GM12878 (cell line): ENCODE data around the gene ARL16.

Experiments
- BHLHE40 ChIP-seq, 2 experiments: fragments of 450-650 bp in 1 of 2; IDR thresholded peaks; 2 replicates each; pipeline ENCODE4 v1.6.1; 2011 to 2017; ENCODE audit warnings: low read depth in 2 of 2, borderline replicate concordance in 1 of 2, improper control_type of control experiment in 1 of 2, low read length in 1 of 2, mild to moderate bottlenecking in 1 of 2
- GATAD2B ChIP-seq: fragments of 450-650 bp; conservative IDR thresholded peaks from 2 replicates; pipeline ENCODE4 v1.6.1; 2017; ENCODE audit warnings: low read depth, mild to moderate bottlenecking, moderate library complexity
- KAT2A ChIP-seq: conservative IDR thresholded peaks from 2 replicates; pipeline ENCODE4 v1.6.1; 2011; ENCODE audit warnings: low read depth, low read length; ENCODE audit not compliant: control insufficient read depth
- TF ChIP-seq, protein P1 (sequence below): IDR thresholded peaks from 2 replicates; pipeline ENCODE4 v1.6.1; 2012; ENCODE audit warnings: mild to moderate bottlenecking, low read depth, low read length

DNA sequence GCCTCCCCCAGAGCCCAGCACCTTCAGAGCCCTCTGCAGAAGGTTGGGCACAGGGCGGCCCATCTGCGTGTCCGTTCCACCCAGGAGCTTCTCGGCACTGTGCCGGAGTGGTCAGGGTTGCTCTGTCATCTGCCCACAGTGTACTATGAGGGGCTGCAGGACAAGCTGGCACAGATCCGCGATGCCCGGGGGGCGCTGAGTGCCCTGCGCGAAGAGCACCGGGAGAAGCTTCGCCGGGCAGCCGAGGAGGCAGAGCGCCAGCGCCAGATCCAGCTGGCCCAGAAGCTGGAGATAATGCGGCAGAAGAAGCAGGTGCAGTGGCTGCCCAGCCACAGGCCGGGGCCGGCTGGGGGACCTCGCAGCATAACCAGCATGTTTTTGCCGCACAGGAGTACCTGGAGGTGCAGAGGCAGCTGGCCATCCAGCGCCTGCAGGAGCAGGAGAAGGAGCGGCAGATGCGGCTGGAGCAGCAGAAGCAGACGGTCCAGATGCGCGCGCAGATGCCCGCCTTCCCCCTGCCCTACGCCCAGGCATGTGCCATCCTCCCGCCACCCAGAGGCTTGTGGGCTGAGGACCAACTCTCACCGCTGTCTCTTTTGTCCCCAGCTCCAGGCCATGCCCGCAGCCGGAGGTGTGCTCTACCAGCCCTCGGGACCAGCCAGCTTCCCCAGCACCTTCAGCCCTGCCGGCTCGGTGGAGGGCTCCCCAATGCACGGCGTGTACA is 12.8 kb upstream of the ARL16 start:
- TF ChIP-seq KAT2A (no peak), BHLHE40 (IDR thresholded peaks at IDR 0.05; ENCODE audit: borderline replicate concordance in 1 of 2, low read depth in 2 of 2, low read length in 1 of 2) (no peak), GATAD2B (no peak)
- TF ChIP-seq, protein P1, sequence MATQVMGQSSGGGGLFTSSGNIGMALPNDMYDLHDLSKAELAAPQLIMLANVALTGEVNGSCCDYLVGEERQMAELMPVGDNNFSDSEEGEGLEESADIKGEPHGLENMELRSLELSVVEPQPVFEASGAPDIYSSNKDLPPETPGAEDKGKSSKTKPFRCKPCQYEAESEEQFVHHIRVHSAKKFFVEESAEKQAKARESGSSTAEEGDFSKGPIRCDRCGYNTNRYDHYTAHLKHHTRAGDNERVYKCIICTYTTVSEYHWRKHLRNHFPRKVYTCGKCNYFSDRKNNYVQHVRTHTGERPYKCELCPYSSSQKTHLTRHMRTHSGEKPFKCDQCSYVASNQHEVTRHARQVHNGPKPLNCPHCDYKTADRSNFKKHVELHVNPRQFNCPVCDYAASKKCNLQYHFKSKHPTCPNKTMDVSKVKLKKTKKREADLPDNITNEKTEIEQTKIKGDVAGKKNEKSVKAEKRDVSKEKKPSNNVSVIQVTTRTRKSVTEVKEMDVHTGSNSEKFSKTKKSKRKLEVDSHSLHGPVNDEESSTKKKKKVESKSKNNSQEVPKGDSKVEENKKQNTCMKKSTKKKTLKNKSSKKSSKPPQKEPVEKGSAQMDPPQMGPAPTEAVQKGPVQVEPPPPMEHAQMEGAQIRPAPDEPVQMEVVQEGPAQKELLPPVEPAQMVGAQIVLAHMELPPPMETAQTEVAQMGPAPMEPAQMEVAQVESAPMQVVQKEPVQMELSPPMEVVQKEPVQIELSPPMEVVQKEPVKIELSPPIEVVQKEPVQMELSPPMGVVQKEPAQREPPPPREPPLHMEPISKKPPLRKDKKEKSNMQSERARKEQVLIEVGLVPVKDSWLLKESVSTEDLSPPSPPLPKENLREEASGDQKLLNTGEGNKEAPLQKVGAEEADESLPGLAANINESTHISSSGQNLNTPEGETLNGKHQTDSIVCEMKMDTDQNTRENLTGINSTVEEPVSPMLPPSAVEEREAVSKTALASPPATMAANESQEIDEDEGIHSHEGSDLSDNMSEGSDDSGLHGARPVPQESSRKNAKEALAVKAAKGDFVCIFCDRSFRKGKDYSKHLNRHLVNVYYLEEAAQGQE: no peak
